Mesenchymal stem cell (in vitro differentiated cells and primary cell): ENCODE data around the gene GNG12.
A peak's percentile ranks its signal among the peaks of the same experiment; 100 is the strongest.

ENCODE experiments used
- DNase-seq: peaks from one replicate; pipeline ENCODE4 v3.0.0-alpha.2; 2013
- H2AFZ ChIP-seq: one replicate; pipeline ENCODE4 v1.6.1; 2013; ENCODE audit warnings: low read depth, mild to moderate bottlenecking, control low read depth, inconsistent platforms, low read length, moderate library complexity
- H2AK5ac ChIP-seq: 2 replicates; pipeline ENCODE4 v1.6.1; 2013; ENCODE audit warnings: low read length, moderate library complexity, mild to moderate bottlenecking, inconsistent platforms; ENCODE audit not compliant: severe bottlenecking
- H2BK120ac ChIP-seq: one replicate; pipeline ENCODE4 v1.6.1; 2013; ENCODE audit warnings: low read depth, mild to moderate bottlenecking, inconsistent platforms, low read length, moderate library complexity
- H2BK12ac ChIP-seq, 2 experiments: one replicate each; pipeline ENCODE4 v1.6.1; 2013; ENCODE audit warnings: inconsistent platforms in 2 of 2, low read length in 2 of 2, mild to moderate bottlenecking in 2 of 2, moderate library complexity in 2 of 2, control low read depth in 1 of 2
- H2BK15ac ChIP-seq: one replicate; pipeline ENCODE4 v1.6.1; 2013; ENCODE audit warnings: mild to moderate bottlenecking, low read depth, inconsistent platforms; ENCODE audit not compliant: poor library complexity, severe bottlenecking
- H2BK5ac ChIP-seq: 2 replicates; pipeline ENCODE4 v1.6.1; 2013; ENCODE audit warnings: low read depth, mild to moderate bottlenecking, low read length, control low read depth, inconsistent platforms; ENCODE audit not compliant: poor library complexity, severe bottlenecking
- H3K14ac ChIP-seq, 2 experiments: one replicate each; pipeline ENCODE4 v1.6.1; 2013; ENCODE audit warnings: inconsistent platforms in 2 of 2, low read length in 2 of 2, control low read depth in 1 of 2, mild to moderate bottlenecking in 1 of 2, moderate library complexity in 1 of 2
- H3K18ac ChIP-seq, 2 experiments: one replicate each; pipeline ENCODE4 v1.6.1; 2013; ENCODE audit warnings: inconsistent platforms in 2 of 2, low read length in 2 of 2, control low read depth in 1 of 2, low read depth in 1 of 2, mild to moderate bottlenecking in 1 of 2
- H3K23ac ChIP-seq, 2 experiments: one replicate each; pipeline ENCODE4 v1.6.1; 2013; ENCODE audit warnings: inconsistent platforms in 2 of 2, low read length in 2 of 2, mild to moderate bottlenecking in 2 of 2, moderate library complexity in 2 of 2, control low read depth in 1 of 2
- H3K27ac ChIP-seq: 2 replicates; pipeline ENCODE4 v1.5.1; 2013; ENCODE audit warnings: mild to moderate bottlenecking, moderate library complexity, low read length, control low read depth, inconsistent platforms; ENCODE audit not compliant: poor library complexity, severe bottlenecking
- H3K27me3 ChIP-seq, 2 experiments: 2 replicates each; pipeline versions ENCODE4 v1.6.1 to v1.7.0; 2013; ENCODE audit warnings: low read length in 2 of 2, mild to moderate bottlenecking in 2 of 2, moderate library complexity in 2 of 2, control low read depth in 1 of 2, inconsistent platforms in 1 of 2; ENCODE audit not compliant: control insufficient read depth in 1 of 2, insufficient read depth in 1 of 2
- H3K36me3 ChIP-seq, 2 experiments: 2 replicates each; pipeline versions ENCODE4 v1.6.1 to v1.7.0; 2013; ENCODE audit warnings: low read length in 2 of 2, control low read depth in 1 of 2, inconsistent platforms in 1 of 2, low read depth in 1 of 2, mild to moderate bottlenecking in 1 of 2; ENCODE audit not compliant: insufficient read depth in 2 of 2, control insufficient read depth in 1 of 2
- H3K4ac ChIP-seq, 2 experiments: one replicate each; pipeline ENCODE4 v1.6.1; 2013; ENCODE audit warnings: inconsistent platforms in 2 of 2, low read length in 2 of 2, mild to moderate bottlenecking in 2 of 2, moderate library complexity in 2 of 2, control low read depth in 1 of 2, low read depth in 1 of 2
- H3K4me1 ChIP-seq: 2 replicates; pipeline ENCODE4 v1.6.1; 2013; ENCODE audit warnings: low read depth, low read length, control low read depth; ENCODE audit not compliant: control insufficient read depth, insufficient read depth
- H3K4me2 ChIP-seq: 2 replicates; pipeline ENCODE4 v1.6.1; 2013; ENCODE audit warnings: low read length, mild to moderate bottlenecking, inconsistent platforms; ENCODE audit not compliant: poor library complexity, severe bottlenecking
- H3K4me3 ChIP-seq, 2 experiments: 2 replicates each; pipeline versions ENCODE4 v1.5.1 to v1.7.0; 2013; ENCODE audit warnings: low read length in 2 of 2, mild to moderate bottlenecking in 2 of 2, control low read depth in 1 of 2, low read depth in 1 of 2; ENCODE audit not compliant: insufficient read depth in 1 of 2
- H3K79me1 ChIP-seq: replicated peaks from 2 replicates; pipeline ENCODE4 v1.6.1; 2013; ENCODE audit warnings: mild to moderate bottlenecking, control low read depth, low read length, inconsistent platforms; ENCODE audit not compliant: poor library complexity, severe bottlenecking
- H3K9ac ChIP-seq: 2 replicates; pipeline ENCODE4 v1.7.0; 2013; ENCODE audit warnings: mild to moderate bottlenecking, low read length, moderate library complexity
- H3K9me3 ChIP-seq: 2 replicates; pipeline ENCODE4 v1.7.0; 2013; ENCODE audit warnings: mild to moderate bottlenecking, low read length; ENCODE audit not compliant: control insufficient read depth
- H4K8ac ChIP-seq: one replicate; pipeline ENCODE4 v1.6.1; 2013; ENCODE audit warnings: inconsistent platforms, mild to moderate bottlenecking, low read length, moderate library complexity
- H4K91ac ChIP-seq: one replicate; pipeline ENCODE4 v1.6.1; 2013; ENCODE audit warnings: mild to moderate bottlenecking, low read length, inconsistent platforms
- WGBS: methylation state at CpG from one replicate; pipeline ENCODE4 v1.1.7; 2013; ENCODE audit warnings: mixed read lengths; 5-methylcytosine and 5-hydroxymethylcytosine counted together

GNG12 gene

DNA sequence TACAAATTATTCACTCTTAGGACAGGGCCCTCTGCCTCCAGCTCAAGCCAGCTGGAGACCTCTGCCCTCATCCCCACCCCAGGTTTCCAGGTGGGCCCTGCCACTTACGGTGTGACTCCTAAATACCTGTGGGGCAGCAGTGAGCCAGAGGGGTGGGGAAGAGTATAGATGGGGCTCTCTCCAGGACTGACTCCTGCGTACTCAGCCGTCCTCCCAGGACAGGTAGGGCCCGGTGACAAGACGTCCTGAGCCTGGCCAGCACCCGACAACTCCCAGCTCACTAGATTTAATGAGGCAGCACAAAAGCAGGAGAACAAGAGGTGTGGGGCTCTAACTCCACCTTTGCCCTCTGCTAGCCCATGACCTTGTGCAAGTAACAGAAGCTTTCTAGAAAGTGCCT lies 16.8 kb downstream of the GNG12 start:
- WGBS = 99% methylated on average over 5 of the region's 6 CpGs
- no peak for DNase-seq
- Histone ChIP-seq H2BK15ac (peak overlapping the region; percentile 16), H2AK5ac (no peak overlapping the region), H2AFZ (no peak overlapping the region), H3K18ac (no peak overlapping the region), H3K9ac (no peak overlapping the region), H3K14ac (no peak overlapping the region), H2BK120ac (no peak overlapping the region), H3K79me1 (peaks cover 22% of the 10 kb centered on the region), H3K27ac (no peak overlapping the region), H4K91ac (no peak overlapping the region), H3K27me3 (no peaks in the 10 kb centered on the region), H3K9me3 (no peaks in the 10 kb centered on the region), H4K8ac (no peak overlapping the region), H3K23ac (no peak overlapping the region), H3K4me1 (peaks cover 12% of the 10 kb centered on the region), H3K4me2 (no peak overlapping the region), H2BK12ac (no peak overlapping the region), H2BK5ac (no peak overlapping the region), H3K4me3 (no peak overlapping the region), H3K36me3 (peaks cover 11% of the 10 kb centered on the region in 2 experiments), H3K4ac (peak overlapping the region in 1 of 2 experiments; percentile 45)

DNA sequence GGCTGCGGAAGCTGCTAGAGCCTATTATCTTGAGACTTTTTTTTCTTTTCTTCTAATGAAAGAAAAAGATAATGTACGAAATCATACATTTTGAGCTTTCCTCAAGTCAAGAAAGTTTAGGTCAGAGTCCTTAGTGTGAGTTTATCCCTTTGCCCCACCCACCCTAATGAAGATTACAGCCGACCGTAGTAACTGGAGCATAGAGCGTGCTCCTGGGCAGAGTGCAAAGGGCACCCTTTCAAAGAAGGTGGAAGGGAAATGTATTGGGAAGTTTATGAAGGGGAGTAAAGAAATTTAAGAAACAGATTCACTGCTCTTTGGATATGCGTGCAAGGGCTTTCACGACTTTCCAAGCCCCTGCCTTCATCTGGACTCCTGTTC lies 17.2 kb downstream of the GNG12 start:
- H3K23ac ChIP-seq = no peak overlapping the region

GRCh38 chr1:67815303-67816094 lies 17.8 kb downstream of the GNG12 start:
- Histone ChIP-seq H3K4me2 (no peak overlapping the region), H3K4ac (no peak overlapping the region), H3K79me1 (peaks cover 20% of the 10 kb centered on the region), H3K4me1 (peaks cover 12% of the 10 kb centered on the region), H2BK5ac (no peak overlapping the region), H3K18ac (no peak overlapping the region), H3K27ac (no peak overlapping the region), H3K23ac (no peak overlapping the region), H3K9ac (no peak overlapping the region), H3K27me3 (no peaks in the 10 kb centered on the region), H2AK5ac (no peak overlapping the region), H3K9me3 (no peaks in the 10 kb centered on the region), H4K91ac (no peak overlapping the region), H2BK120ac (no peak overlapping the region), H3K4me3 (no peak overlapping the region), H3K14ac (no peak overlapping the region), H4K8ac (no peak overlapping the region), H2BK15ac (no peak overlapping the region), H2BK12ac (no peak overlapping the region), H2AFZ (no peak overlapping the region), H3K36me3 (peaks cover 7 to 11% of the 10 kb centered on the region in 2 experiments)
- DNase-seq = no peak
- WGBS = 95% methylated on average over 15 of the region's 17 CpGs

More for the DNA sequence above, 17.2 kb downstream of the GNG12 start:
- no peak overlapping the region for H3K9ac ChIP-seq
- no peak overlapping the region for H2BK120ac ChIP-seq
- no peak overlapping the region for H3K4me2 ChIP-seq
- H3K4me3 ChIP-seq = no peak overlapping the region
- H3K27me3 ChIP-seq = no peaks in the 10 kb centered on the region
- no peak for DNase-seq
- H3K79me1 ChIP-seq = peaks cover 19% of the 10 kb centered on the region
- no peak overlapping the region for H3K27ac ChIP-seq
- H3K36me3 ChIP-seq = peaks cover 11% of the 10 kb centered on the region in 2 experiments
- H3K9me3 ChIP-seq = no peaks in the 10 kb centered on the region
- no peak overlapping the region for H3K4ac ChIP-seq
- H4K91ac ChIP-seq = no peak overlapping the region
- no peak overlapping the region for H2AK5ac ChIP-seq
- H3K18ac ChIP-seq = no peak overlapping the region
- H2BK5ac ChIP-seq = no peak overlapping the region
- H3K4me1 ChIP-seq = peaks cover 12% of the 10 kb centered on the region
- no peak overlapping the region for H2AFZ ChIP-seq
- WGBS = 95% methylated on average over 7 of the region's 7 CpGs
- no peak overlapping the region for H3K14ac ChIP-seq
- H2BK15ac ChIP-seq = no peak overlapping the region
- H4K8ac ChIP-seq = no peak overlapping the region
- H2BK12ac ChIP-seq = no peak overlapping the region

DNA sequence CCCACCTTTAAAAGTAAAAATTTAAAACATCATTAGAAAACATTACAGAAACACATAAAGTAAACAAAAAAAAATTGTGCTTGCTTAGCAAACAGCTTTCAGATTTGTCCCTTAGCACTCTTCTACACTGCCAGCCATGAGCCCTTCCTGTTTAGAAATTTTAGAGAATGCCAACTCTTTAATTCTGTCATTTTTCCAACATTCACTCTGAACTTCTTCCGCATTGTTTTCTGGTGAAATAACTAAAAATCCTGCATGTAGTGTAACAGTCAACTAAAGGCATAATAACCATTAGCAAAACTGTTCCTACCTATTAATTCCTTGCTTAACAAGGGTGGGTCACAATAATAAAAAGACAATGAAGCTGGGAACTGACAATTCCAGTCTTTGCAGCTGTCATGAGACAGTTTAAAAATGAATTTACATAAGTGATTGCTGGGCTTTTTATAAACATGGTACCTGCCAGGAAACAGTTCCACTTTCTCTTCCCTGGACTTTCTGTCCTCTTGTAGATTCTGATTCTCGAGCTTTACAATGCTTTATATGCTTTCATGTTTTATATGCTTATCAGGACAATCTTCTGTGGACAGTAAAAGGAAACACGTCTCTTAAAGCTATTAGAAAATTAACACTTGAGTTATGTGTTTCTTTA lies 19.0 kb downstream of the GNG12 start:
- DNase-seq = no peak
- H3K18ac ChIP-seq = no peak overlapping the region
- H3K9ac ChIP-seq = peak overlapping the region; percentile 27
- no peak overlapping the region for H3K4ac ChIP-seq
- WGBS = 80% methylated on average over 1 of the region's 3 CpGs
- H3K4me2 ChIP-seq = no peak overlapping the region
- no peak overlapping the region for H3K23ac ChIP-seq
- no peaks in the 10 kb centered on the region for H3K9me3 ChIP-seq
- H3K36me3 ChIP-seq = peaks cover 9 to 10% of the 10 kb centered on the region in 2 experiments
- no peak overlapping the region for H2BK12ac ChIP-seq
- no peaks in the 10 kb centered on the region for H3K27me3 ChIP-seq
- no peak overlapping the region for H3K27ac ChIP-seq
- H2BK5ac ChIP-seq = no peak overlapping the region
- peaks cover 14% of the 10 kb centered on the region for H3K79me1 ChIP-seq
- H3K14ac ChIP-seq = no peak overlapping the region
- no peak overlapping the region for H2AFZ ChIP-seq
- H4K8ac ChIP-seq = no peak overlapping the region
- no peak overlapping the region for H2AK5ac ChIP-seq
- no peak overlapping the region for H3K4me3 ChIP-seq
- no peak overlapping the region for H4K91ac ChIP-seq
- H2BK120ac ChIP-seq = no peak overlapping the region
- H2BK15ac ChIP-seq = no peak overlapping the region
- peaks cover 9% of the 10 kb centered on the region for H3K4me1 ChIP-seq
